A549 (cell line): Measurements from ENCODE around the gene DMGDH.

ENCODE experiments used
- BHLHE40 ChIP-seq: IDR thresholded peaks from 2 replicates; pipeline ENCODE4 v1.6.1; 2012; ENCODE audit warnings: low read depth, low read length, inconsistent platforms
- CEBPB ChIP-seq, 2 experiments: fragments of >200 bp in 1 of 2; sonication (Bioruptor Twin) in 1 of 2; formaldehyde crosslinking in 1 of 2; IDR thresholded peaks; 2 replicates each; pipeline ENCODE4 v1.6.1; 2012 to 2016
- EP300 ChIP-seq, 2 experiments: fragments of >200 bp; sonication (Bioruptor Twin); formaldehyde crosslinking; IDR thresholded peaks; 2 replicates in 1 of 2; 3 replicates in 1 of 2; pipeline ENCODE4 v1.6.1; 2016 to 2017
- MAFK ChIP-seq: fragments of 450-650 bp; IDR thresholded peaks from 2 replicates; pipeline ENCODE4 v1.6.1; 2014; ENCODE audit not compliant: partially characterized antibody
- MAZ ChIP-seq: fragments of 150-350 bp; IDR thresholded peaks from 2 replicates; pipeline ENCODE4 v1.6.1; 2014; ENCODE audit warnings: antibody characterized with exemption, low read depth, low read length, borderline replicate concordance
- ZNF302 ChIP-seq: fragments of 250-450 bp; sonication (Bioruptor Pico); IDR thresholded peaks from 2 replicates; pipeline ENCODE4 v1.9.0; 2021; ENCODE audit warnings: inconsistent platforms, mild to moderate bottlenecking, moderate library complexity
- ZSCAN20 ChIP-seq: fragments of 250-450 bp; sonication (Bioruptor Pico); IDR thresholded peaks from 2 replicates; pipeline ENCODE4 v1.8.0; 2022; ENCODE audit warnings: mild to moderate bottlenecking, moderate library complexity
- TF ChIP-seq, protein P1 (sequence below): fragments of >200 bp; sonication (Bioruptor Twin); formaldehyde crosslinking; IDR thresholded peaks from 3 replicates; pipeline ENCODE4 v1.5.1; 2016
- TF ChIP-seq, protein P2 (sequence below): fragments of >200 bp; sonication (Bioruptor Twin); formaldehyde crosslinking; IDR thresholded peaks from 3 replicates; pipeline ENCODE4 v1.6.1; 2016

DNA sequence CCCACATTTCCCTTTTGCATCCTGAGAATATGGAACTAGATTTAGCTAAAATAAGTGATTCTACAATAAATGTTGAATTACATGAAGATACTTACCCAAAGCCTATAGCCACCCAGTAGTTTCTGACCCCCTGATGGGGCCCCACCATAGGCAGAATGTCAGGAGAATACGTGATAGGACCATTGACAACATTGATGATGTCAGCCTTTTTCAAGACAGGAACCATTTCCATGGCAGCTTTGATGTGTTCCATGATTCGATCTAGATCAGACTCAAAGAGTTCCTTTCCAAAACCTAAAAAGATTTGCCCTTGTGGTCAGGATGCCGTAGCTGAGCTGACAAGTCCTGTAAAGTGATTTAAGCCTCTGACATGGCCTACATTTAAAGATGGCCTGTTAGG, 27.3 kb downstream of the DMGDH start:
- TF ChIP-seq ZNF302 (CRISPR knock-in tag), result no peak
- no peak for TF ChIP-seq CEBPB (IDR thresholded peaks at IDR 0.05)
- TF ChIP-seq, protein P1, sequence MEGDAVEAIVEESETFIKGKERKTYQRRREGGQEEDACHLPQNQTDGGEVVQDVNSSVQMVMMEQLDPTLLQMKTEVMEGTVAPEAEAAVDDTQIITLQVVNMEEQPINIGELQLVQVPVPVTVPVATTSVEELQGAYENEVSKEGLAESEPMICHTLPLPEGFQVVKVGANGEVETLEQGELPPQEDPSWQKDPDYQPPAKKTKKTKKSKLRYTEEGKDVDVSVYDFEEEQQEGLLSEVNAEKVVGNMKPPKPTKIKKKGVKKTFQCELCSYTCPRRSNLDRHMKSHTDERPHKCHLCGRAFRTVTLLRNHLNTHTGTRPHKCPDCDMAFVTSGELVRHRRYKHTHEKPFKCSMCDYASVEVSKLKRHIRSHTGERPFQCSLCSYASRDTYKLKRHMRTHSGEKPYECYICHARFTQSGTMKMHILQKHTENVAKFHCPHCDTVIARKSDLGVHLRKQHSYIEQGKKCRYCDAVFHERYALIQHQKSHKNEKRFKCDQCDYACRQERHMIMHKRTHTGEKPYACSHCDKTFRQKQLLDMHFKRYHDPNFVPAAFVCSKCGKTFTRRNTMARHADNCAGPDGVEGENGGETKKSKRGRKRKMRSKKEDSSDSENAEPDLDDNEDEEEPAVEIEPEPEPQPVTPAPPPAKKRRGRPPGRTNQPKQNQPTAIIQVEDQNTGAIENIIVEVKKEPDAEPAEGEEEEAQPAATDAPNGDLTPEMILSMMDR, result no peak
- TF ChIP-seq, protein P2, sequence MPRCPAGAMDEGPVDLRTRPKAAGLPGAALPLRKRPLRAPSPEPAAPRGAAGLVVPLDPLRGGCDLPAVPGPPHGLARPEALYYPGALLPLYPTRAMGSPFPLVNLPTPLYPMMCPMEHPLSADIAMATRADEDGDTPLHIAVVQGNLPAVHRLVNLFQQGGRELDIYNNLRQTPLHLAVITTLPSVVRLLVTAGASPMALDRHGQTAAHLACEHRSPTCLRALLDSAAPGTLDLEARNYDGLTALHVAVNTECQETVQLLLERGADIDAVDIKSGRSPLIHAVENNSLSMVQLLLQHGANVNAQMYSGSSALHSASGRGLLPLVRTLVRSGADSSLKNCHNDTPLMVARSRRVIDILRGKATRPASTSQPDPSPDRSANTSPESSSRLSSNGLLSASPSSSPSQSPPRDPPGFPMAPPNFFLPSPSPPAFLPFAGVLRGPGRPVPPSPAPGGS, result no peak
- no peak for TF ChIP-seq ZSCAN20
- TF ChIP-seq BHLHE40, result no peak
- peak; percentile 60 for TF ChIP-seq MAFK
- TF ChIP-seq EP300 (IDR thresholded peaks at IDR 0.05), result no peak
- no peak for TF ChIP-seq MAZ
